Measurements from ENCODE around the gene VDR.
"Not testable (repeated sequence)": the region's sequence is repeated elsewhere in the genome, so short reads cannot be mapped to it uniquely, and the experiment has no call there.

VDR gene

GRCh38 chr12:47844264-47845019 lies 60.4 kb downstream of the VDR start:
- Mint-ChIP-seq H3K4me1 (no peaks in the 10 kb centered on the region), H3K27me3 (no peaks in the 10 kb centered on the region), H3K36me3 (ENCODE audit: insufficient read depth) (peaks cover 1% of the 10 kb centered on the region), H3K27ac (ENCODE audit: low read depth) (no peak overlapping the region), H3K9me3 (no peaks in the 10 kb centered on the region), H3K4me3 (no peak overlapping the region)
- ATAC-seq (replicated peaks; ENCODE audit: extremely low read depth, poor library complexity, severe bottlenecking), result no peak
- no peak for DNase-seq (ENCODE audit: low spot score in 2 of 2)

GRCh38 chr12:47843226-47843980 lies 61.4 kb downstream of the VDR start:
- Mint-ChIP-seq H3K9me3 (no peaks in the 10 kb centered on the region), H3K36me3 (ENCODE audit: insufficient read depth) (peaks cover 1% of the 10 kb centered on the region), H3K27me3 (no peaks in the 10 kb centered on the region), H3K4me3 (no peak overlapping the region), H3K4me1 (peaks cover under 1% of the 10 kb centered on the region), H3K27ac (ENCODE audit: low read depth) (no peak overlapping the region)
- no peak for ATAC-seq (replicated peaks; ENCODE audit: extremely low read depth, poor library complexity, severe bottlenecking)
- no peak for DNase-seq (ENCODE audit: low spot score in 2 of 2)

DNA sequence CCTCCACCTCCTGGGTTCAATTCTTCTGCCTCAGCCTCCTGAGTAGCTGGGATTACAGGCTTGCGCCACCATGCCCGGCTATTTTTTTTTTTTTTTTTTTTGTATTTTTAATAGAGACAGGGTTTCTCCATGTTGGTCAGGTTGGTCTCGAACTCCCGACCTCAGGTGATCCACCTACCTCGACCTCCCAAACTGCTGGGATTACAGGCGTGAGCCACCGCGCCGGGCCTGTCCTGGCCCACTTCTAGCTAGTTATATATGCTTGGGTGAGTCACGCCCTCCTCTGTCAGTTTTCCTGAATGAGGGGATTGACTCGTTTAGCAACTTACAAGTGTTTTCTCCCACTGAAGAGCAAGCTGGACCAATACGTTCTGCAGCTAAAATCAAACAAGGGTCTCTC lies 62.3 kb downstream of the VDR start:
- H3K27ac Mint-ChIP-seq (ENCODE audit: low read depth); ATAC-seq (replicated peaks; ENCODE audit: extremely low read depth, poor library complexity, severe bottlenecking); H3K4me3 Mint-ChIP-seq: not testable (repeated sequence)

GRCh38 chr12:47841910-47842309 lies 62.9 kb downstream of the VDR start:
- no peak for ATAC-seq (replicated peaks; ENCODE audit: extremely low read depth, poor library complexity, severe bottlenecking)
- Mint-ChIP-seq H3K27me3 (no peaks in the 10 kb centered on the region), H3K4me3 (no peak overlapping the region), H3K9me3 (no peaks in the 10 kb centered on the region), H3K36me3 (ENCODE audit: insufficient read depth) (peaks cover 1% of the 10 kb centered on the region), H3K4me1 (peaks cover 10% of the 10 kb centered on the region), H3K27ac (ENCODE audit: low read depth) (no peak overlapping the region)
- DNase-seq (ENCODE audit: low spot score in 2 of 2), result no peak

More for the DNA sequence above, 62.3 kb downstream of the VDR start:
- not testable (repeated sequence) for DNase-seq (ENCODE audit: low spot score in 2 of 2); H3K36me3 Mint-ChIP-seq (ENCODE audit: insufficient read depth); H3K9me3 Mint-ChIP-seq; H3K27me3 Mint-ChIP-seq; H3K4me1 Mint-ChIP-seq

DNA sequence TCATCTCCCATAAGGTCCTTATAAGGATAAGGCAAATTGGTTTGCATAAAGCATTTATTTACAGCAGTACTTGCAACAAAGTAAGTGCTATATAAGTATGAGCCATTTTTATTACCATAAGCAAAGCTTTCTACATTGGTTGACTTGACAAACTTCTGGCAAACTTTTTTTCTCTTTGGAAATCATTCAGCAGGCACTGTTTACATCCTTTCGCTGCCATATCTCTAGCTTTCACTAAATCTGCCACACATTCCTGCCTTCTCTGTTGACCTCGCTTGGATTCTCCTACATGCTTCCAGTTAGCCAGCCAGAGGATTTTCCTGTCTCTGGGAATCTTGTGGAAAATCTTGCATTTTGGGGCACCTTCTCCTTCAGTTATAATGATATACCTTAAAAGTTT lies 63.3 kb downstream of the VDR start:
- peaks cover 1% of the 10 kb centered on the region for H3K36me3 Mint-ChIP-seq (ENCODE audit: insufficient read depth)
- H3K4me1 Mint-ChIP-seq, result peaks cover 10% of the 10 kb centered on the region
- no peaks in the 10 kb centered on the region for H3K27me3 Mint-ChIP-seq
- H3K4me3 Mint-ChIP-seq, result no peak overlapping the region
- H3K27ac Mint-ChIP-seq (ENCODE audit: low read depth), result no peak overlapping the region
- no peak for DNase-seq (ENCODE audit: low spot score in 2 of 2)
- H3K9me3 Mint-ChIP-seq, result no peaks in the 10 kb centered on the region
- ATAC-seq (replicated peaks; ENCODE audit: extremely low read depth, poor library complexity, severe bottlenecking), result no peak

DNA sequence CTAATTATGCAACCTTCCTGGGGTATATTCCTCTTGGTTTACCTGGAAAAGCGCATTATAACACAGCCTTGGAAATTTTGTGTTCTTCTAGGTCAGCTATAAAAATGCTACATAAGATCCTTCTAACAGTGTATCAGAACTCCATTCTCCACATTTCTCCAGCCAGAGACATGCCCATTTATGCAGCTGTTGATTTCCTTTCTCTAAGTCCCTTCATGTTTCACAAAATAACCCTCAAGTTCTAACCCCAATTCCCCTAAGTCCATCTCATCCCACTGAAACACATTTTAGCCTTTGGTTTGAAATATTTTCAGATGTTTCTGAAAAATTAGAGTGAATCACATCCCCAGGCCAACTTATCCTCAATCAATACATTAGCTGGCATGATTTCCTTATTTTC lies 64.2 kb downstream of the VDR start:
- Mint-ChIP-seq H3K27ac (ENCODE audit: low read depth) (no peak overlapping the region), H3K4me1 (peaks cover 10% of the 10 kb centered on the region), H3K4me3 (no peak overlapping the region), H3K36me3 (ENCODE audit: insufficient read depth) (peaks cover 1% of the 10 kb centered on the region), H3K27me3 (no peaks in the 10 kb centered on the region), H3K9me3 (no peaks in the 10 kb centered on the region)
- DNase-seq (ENCODE audit: low spot score in 2 of 2) (no peak), ATAC-seq (replicated peaks; ENCODE audit: extremely low read depth, poor library complexity, severe bottlenecking) (no peak)

- Mint-ChIP-seq H3K36me3 (ENCODE audit: insufficient read depth) (peaks cover 1% of the 10 kb centered on the region), H3K4me1 (peaks cover 12% of the 10 kb centered on the region), H3K27ac (ENCODE audit: low read depth) (no peak overlapping the region), H3K27me3 (no peaks in the 10 kb centered on the region), H3K9me3 (no peaks in the 10 kb centered on the region), H3K4me3 (no peak overlapping the region)
- DNase-seq (ENCODE audit: low spot score in 2 of 2) (no peak), ATAC-seq (replicated peaks; ENCODE audit: extremely low read depth, poor library complexity, severe bottlenecking) (no peak)
These were observed 65.4 kb downstream of the VDR start for GRCh38 chr12:47839214-47839876.

DNA sequence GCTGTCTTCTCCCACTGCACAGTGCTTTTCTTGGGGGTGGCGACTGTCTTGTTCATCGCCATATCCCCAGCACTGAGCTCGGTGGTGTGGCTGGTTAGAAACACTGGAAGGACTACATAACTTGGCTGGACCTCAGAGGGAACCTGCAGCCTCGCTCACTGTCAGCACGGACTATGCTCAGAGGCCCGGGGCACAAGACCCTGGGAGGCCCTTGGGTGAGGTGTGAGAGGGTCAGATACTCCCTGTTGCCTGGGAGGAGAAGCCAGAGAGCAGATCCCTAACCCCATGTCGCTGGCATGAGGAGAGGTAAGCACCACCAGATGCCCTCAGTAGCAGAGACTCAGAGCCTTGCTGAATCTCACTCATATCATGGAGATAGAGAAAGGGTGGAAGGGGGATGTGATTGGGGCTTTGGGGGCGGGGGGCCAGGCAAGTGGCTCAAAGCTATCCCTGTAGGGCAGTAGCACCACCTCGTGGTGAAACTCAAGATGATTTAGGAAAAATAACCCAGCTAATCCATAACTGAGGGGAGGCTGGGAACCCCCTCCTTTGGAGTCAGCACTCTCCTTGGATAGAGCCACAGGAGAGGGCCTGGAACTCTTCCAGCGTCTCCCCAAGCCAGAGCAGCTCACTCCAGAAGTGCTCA lies 66.4 kb downstream of the VDR start:
- ATAC-seq (replicated peaks; ENCODE audit: extremely low read depth, poor library complexity, severe bottlenecking), result peak; percentile 21
- Mint-ChIP-seq H3K27me3 (no peaks in the 10 kb centered on the region), H3K27ac (ENCODE audit: low read depth) (no peak overlapping the region), H3K4me1 (peaks cover 21% of the 10 kb centered on the region), H3K36me3 (ENCODE audit: insufficient read depth) (no peaks in the 10 kb centered on the region), H3K9me3 (no peaks in the 10 kb centered on the region), H3K4me3 (no peak overlapping the region)
- DNase-seq (ENCODE audit: low spot score in 2 of 2), result no peak

GRCh38 chr12:47837190-47838171 lies 67.3 kb downstream of the VDR start:
- peak; percentile 40 to 53 for DNase-seq (ENCODE audit: low spot score in 2 of 2)
- H3K27me3 Mint-ChIP-seq, result no peaks in the 10 kb centered on the region
- H3K9me3 Mint-ChIP-seq, result no peaks in the 10 kb centered on the region
- H3K27ac Mint-ChIP-seq (ENCODE audit: low read depth), result peak overlapping the region; percentile 35
- H3K36me3 Mint-ChIP-seq (ENCODE audit: insufficient read depth), result peaks cover 3% of the 10 kb centered on the region
- H3K4me1 Mint-ChIP-seq, result peaks cover 31% of the 10 kb centered on the region
- peak; percentile 29 for ATAC-seq (replicated peaks; ENCODE audit: extremely low read depth, poor library complexity, severe bottlenecking)
- no peak overlapping the region for H3K4me3 Mint-ChIP-seq

DNA sequence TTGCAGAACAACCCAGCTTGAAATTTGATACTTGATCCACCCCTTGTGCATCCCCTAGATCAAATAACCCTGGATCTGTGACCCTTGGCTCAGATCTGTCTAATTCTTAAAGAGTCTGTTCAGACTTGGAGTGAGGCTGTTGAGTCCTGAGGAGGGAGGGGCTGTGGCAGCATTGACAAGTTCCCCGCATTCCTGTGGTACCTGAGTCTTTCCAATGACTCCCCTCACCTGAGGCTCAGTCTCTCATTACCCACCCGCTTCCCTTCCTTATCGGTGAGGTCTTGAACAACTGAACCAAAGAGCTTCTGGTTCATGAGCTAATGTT lies 69.0 kb downstream of the VDR start:
- H3K27me3 Mint-ChIP-seq, result no peaks in the 10 kb centered on the region
- H3K36me3 Mint-ChIP-seq (ENCODE audit: insufficient read depth), result peaks cover 3% of the 10 kb centered on the region
- no peak overlapping the region for H3K27ac Mint-ChIP-seq (ENCODE audit: low read depth)
- no peak for ATAC-seq (replicated peaks; ENCODE audit: extremely low read depth, poor library complexity, severe bottlenecking)
- DNase-seq (ENCODE audit: low spot score in 2 of 2), result no peak
- H3K4me1 Mint-ChIP-seq, result peaks cover 43% of the 10 kb centered on the region
- no peak overlapping the region for H3K4me3 Mint-ChIP-seq
- H3K9me3 Mint-ChIP-seq, result no peaks in the 10 kb centered on the region

GRCh38 chr12:47835006-47835830 lies 69.6 kb downstream of the VDR start:
- ATAC-seq (replicated peaks; ENCODE audit: extremely low read depth, poor library complexity, severe bottlenecking) (no peak), DNase-seq (ENCODE audit: low spot score in 2 of 2) (no peak)
- no peaks in the 10 kb centered on the region for H3K9me3 Mint-ChIP-seq
- no peaks in the 10 kb centered on the region for H3K27me3 Mint-ChIP-seq
- peaks cover 43% of the 10 kb centered on the region for H3K4me1 Mint-ChIP-seq
- H3K36me3 Mint-ChIP-seq (ENCODE audit: insufficient read depth), result peaks cover 3% of the 10 kb centered on the region
- H3K4me3 Mint-ChIP-seq, result no peak overlapping the region
- H3K27ac Mint-ChIP-seq (ENCODE audit: low read depth), result no peak overlapping the region
